Measurements from ENCODE around the gene ERRFI1. TPM values are rescaled to one million over a fixed set of nuclear protein-coding genes. Genes with fewer than 3 reads are reported as not detected.

ERRFI1 gene
- total RNA-seq, 4 donors from 2014 or later: 63.9 to 152 (median 95.9) TPM

DNA sequence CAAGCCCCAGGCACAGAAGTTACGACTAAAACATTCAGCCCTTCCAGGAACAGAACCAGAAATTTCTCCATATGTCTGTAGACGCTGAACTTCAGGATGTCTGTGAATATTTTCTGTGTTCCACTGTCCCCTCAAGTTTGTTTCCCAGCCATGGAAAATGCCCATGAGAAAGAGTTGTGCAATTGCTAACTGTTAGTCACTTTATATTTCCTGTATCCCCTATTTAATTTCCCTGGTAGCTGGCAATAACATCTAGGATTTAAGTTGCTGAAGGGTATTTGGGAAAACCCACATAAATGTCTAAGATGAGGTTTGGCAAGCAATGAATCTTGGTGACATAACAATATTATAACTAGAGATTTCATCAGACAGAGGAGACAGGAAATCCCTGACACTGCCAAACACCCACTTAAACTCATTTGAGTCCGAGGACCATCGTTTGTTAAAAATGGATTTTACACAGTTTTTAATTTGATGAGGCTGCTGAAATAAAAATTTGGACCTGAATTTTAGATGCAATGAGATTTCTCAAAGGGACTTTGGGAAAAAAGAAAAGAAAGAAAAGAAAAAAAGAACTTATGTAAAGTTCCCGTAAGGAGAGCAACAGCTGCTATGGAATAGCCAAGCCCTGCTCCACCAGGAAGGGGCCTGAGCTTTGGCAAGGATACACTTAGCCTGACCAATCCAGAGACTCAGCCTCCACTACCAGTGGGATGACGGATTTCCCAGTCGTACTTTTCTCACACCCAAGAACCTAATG lies 21.8 kb upstream of the ERRFI1 start:
- Histone ChIP-seq H3K27me3 (no peaks in the 10 kb centered on the region), H3K4me3 (no peak overlapping the region), H3K36me3 (no peaks in the 10 kb centered on the region), H3K27ac (peak overlapping the region in 3 of 4 donors; percentile 7 to 68 (median 60)), H3K4me1 (peaks cover 0 to 14% (median 2%) of the 10 kb centered on the region in 4 donors), H3K9me3 (no peaks in the 10 kb centered on the region)
- WGBS, 2 donors: 40 to 41% methylated on average over 7 of the region's 7 CpGs
- DNase-seq (ENCODE audit: low spot score in 2 of 2): no peak
- no peak for TF ChIP-seq POLR2A (IDR thresholded peaks at IDR 0.05)
- peak in 1 of 2 donors; percentile 25 for TF ChIP-seq EP300 (IDR thresholded peaks at IDR 0.05)

DNA sequence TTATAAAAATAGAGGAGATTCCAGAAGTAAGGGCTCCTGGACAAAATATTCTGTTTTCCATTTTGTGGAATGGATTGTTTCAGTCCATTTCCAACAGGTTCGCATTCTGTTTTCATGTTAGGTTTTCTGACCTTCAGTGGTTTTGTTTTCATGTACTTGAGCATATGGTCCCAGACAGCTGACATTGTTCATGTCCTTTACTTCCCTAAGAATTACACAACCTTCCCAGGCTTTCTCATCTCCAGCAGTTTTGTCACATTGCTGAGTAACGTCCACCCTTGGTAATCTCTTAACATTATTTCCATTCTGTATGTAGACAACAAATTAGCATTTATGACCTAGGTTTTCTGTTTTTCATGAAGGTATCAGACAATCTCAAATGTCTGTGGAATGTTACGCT lies 21.0 kb upstream of the ERRFI1 start:
- H3K4me3 ChIP-seq: no peak overlapping the region
- H3K27ac ChIP-seq: peak overlapping the region in 3 of 4 donors; percentile 7 to 60 (median 8)
- H3K27me3 ChIP-seq: no peaks in the 10 kb centered on the region

DNA sequence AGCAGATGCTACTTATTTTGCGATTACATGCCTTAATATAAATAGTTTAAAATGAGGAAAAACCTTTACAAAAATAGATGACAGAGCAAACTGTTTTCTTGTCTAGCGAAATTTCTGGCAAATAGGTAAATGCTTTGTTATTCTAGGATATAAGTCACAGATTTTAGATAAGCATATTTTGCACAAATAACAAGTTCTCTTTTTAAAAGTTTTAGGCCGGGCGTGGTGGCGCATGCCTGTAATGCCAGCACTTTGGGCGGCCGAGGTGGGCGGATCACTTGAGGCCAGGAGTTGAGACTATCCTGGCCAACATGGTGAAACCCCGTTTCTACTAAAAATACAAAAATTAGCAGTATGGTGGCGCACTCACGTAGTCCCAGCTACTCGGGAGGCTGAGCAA lies 20.3 kb upstream of the ERRFI1 start:
- H3K4me3 ChIP-seq: no peak overlapping the region
- H3K4me1 ChIP-seq: peaks cover 0 to 14% (median 2%) of the 10 kb centered on the region in 4 donors
- H3K9me3 ChIP-seq: peaks cover 0 to 6% (median 3%) of the 10 kb centered on the region in 4 donors
- H3K36me3 ChIP-seq: no peaks in the 10 kb centered on the region
- no peaks in the 10 kb centered on the region for H3K27me3 ChIP-seq
- no peak for DNase-seq (ENCODE audit: low spot score in 2 of 2)
- no peak overlapping the region for H3K27ac ChIP-seq
- TF ChIP-seq, protein P1, sequence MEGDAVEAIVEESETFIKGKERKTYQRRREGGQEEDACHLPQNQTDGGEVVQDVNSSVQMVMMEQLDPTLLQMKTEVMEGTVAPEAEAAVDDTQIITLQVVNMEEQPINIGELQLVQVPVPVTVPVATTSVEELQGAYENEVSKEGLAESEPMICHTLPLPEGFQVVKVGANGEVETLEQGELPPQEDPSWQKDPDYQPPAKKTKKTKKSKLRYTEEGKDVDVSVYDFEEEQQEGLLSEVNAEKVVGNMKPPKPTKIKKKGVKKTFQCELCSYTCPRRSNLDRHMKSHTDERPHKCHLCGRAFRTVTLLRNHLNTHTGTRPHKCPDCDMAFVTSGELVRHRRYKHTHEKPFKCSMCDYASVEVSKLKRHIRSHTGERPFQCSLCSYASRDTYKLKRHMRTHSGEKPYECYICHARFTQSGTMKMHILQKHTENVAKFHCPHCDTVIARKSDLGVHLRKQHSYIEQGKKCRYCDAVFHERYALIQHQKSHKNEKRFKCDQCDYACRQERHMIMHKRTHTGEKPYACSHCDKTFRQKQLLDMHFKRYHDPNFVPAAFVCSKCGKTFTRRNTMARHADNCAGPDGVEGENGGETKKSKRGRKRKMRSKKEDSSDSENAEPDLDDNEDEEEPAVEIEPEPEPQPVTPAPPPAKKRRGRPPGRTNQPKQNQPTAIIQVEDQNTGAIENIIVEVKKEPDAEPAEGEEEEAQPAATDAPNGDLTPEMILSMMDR (IDR thresholded peaks at IDR 0.05): no peak
- TF ChIP-seq EP300 (IDR thresholded peaks at IDR 0.05) (no peak), POLR2A (IDR thresholded peaks at IDR 0.05) (no peak)
- 93% methylated on average over 12 of the region's 12 CpGs for WGBS, 2 donors

More for the DNA sequence above, 21.0 kb upstream of the ERRFI1 start:
- Histone ChIP-seq H3K4me1 (peaks cover 0 to 14% (median 2%) of the 10 kb centered on the region in 4 donors), H3K36me3 (no peaks in the 10 kb centered on the region), H3K9me3 (peaks cover 0 to 5% (median under 1%) of the 10 kb centered on the region in 4 donors)
- no peak for DNase-seq (ENCODE audit: low spot score in 2 of 2)
- 82 to 84% methylated on average over 3 of the region's 3 CpGs for WGBS, 2 donors
- TF ChIP-seq EP300 (IDR thresholded peaks at IDR 0.05) (no peak), POLR2A (IDR thresholded peaks at IDR 0.05) (no peak)
- TF ChIP-seq, protein P1 (IDR thresholded peaks at IDR 0.05): no peak

DNA sequence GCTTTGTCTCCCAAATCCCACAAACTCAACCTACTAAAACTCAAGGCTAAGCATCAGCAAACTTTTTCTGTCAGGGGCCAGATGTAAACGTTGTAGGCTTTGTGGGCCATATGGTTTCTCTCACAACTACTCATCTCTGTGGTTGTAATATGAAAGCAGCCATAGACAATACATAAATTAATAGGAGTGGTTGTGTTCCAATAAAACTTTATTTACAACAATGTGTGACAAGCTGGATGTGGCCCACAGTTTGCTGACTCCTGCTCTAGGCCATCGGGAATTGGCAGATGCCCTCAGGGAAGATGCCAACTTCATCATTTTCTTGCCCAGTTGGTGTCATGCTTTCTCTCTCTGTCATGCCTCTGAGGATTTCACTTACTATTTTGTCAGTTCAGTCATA lies 17.5 kb upstream of the ERRFI1 start:
- Histone ChIP-seq H3K27me3 (no peaks in the 10 kb centered on the region), H3K9me3 (peaks cover 0 to 15% (median 4%) of the 10 kb centered on the region in 4 donors), H3K27ac (no peak overlapping the region), H3K4me3 (no peak overlapping the region), H3K36me3 (no peaks in the 10 kb centered on the region), H3K4me1 (peaks cover 0 to 14% (median 2%) of the 10 kb centered on the region in 4 donors)
- 85 to 94% methylated on average over 2 of the region's 2 CpGs for WGBS, 2 donors
- no peak for DNase-seq (ENCODE audit: low spot score in 2 of 2)
- TF ChIP-seq, protein P1 (IDR thresholded peaks at IDR 0.05): no peak
- no peak for TF ChIP-seq POLR2A (IDR thresholded peaks at IDR 0.05)
- no peak for TF ChIP-seq EP300 (IDR thresholded peaks at IDR 0.05)

DNA sequence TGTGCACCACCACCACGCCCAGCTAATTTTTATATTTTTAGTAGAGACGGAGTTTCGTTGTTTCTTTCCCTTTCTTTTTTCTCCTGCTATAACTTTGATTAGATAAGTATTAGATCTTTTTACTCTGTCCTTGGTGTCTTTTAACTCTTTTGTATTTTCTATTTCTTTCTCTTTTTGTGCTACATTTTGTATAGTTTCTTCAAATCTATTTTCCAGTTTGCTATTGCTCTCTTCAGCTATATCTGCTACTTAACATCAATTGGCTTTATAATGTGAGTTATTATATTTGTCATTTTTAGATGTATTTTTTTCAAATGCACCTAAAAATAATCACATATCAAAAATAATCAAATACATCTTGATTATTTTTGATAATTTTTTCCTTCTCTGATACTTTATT lies 16.0 kb upstream of the ERRFI1 start:
- no peaks in the 10 kb centered on the region for H3K27me3 ChIP-seq
- peaks cover 0 to 2% (median 0%) of the 10 kb centered on the region in 4 donors for H3K4me1 ChIP-seq
- peaks cover 0 to 15% (median 4%) of the 10 kb centered on the region in 4 donors for H3K9me3 ChIP-seq
- no peak overlapping the region for H3K4me3 ChIP-seq
- no peaks in the 10 kb centered on the region for H3K36me3 ChIP-seq
- TF ChIP-seq POLR2A (IDR thresholded peaks at IDR 0.05) (no peak), EP300 (IDR thresholded peaks at IDR 0.05) (no peak)
- TF ChIP-seq, protein P1 (IDR thresholded peaks at IDR 0.05): no peak
- no peak overlapping the region for H3K27ac ChIP-seq
- WGBS, 2 donors: 96 to 97% methylated on average over 3 of the region's 3 CpGs
- DNase-seq (ENCODE audit: low spot score in 2 of 2): no peak

Data from tibial nerve (tissue), 4 donors.